HepG2 (cell line): ENCODE results near the gene TMEM218. TPM values are rescaled to one million over a fixed set of nuclear protein-coding genes. Genes with fewer than 3 reads are reported as not detected.
A peak's percentile ranks its signal among the peaks of the same experiment; 100 is the strongest.

ENCODE experiments used
- BORCS8-MEF2B ChIP-seq: sonication (generic); formaldehyde crosslinking; IDR thresholded peaks from 2 replicates; pipeline ENCODE4 v1.8.0; 2022; ENCODE audit warnings: mild to moderate bottlenecking, missing genetic modification reagents
- GATAD1 ChIP-seq: IDR thresholded peaks from 2 replicates; pipeline ENCODE4 v1.6.1; 2016; ENCODE audit warnings: missing genetic modification reagents, missing compliant biosample characterization
- KDM5B ChIP-seq: sonication (generic); formaldehyde crosslinking; IDR thresholded peaks from 2 replicates; pipeline ENCODE4 v1.4.0; 2020; ENCODE audit warnings: missing genetic modification reagents, mild to moderate bottlenecking, borderline replicate concordance
- LCORL ChIP-seq, 2 experiments: fragments of 450-650 bp in 1 of 2; sonication (generic) in 1 of 2; formaldehyde crosslinking in 1 of 2; IDR thresholded peaks; 2 replicates each; pipeline versions ENCODE4 v1.5.0 to v1.6.1; 2017 to 2020; ENCODE audit warnings: antibody characterized with exemption in 1 of 2, missing genetic modification reagents in 1 of 2
- MXD4 ChIP-seq: IDR thresholded peaks from 2 replicates; pipeline ENCODE4 v1.6.1; 2016; ENCODE audit warnings: mild to moderate bottlenecking, missing biosample characterization, missing genetic modification reagents
- NR3C1 ChIP-seq: sonication (generic); formaldehyde crosslinking; IDR thresholded peaks from 2 replicates; pipeline ENCODE4 v1.4.0; 2020; ENCODE audit warnings: missing genetic modification reagents
- SRY ChIP-seq: sonication (generic); formaldehyde crosslinking; IDR thresholded peaks from 2 replicates; pipeline ENCODE4 v1.8.0; 2022; ENCODE audit warnings: mild to moderate bottlenecking, missing genetic modification reagents
- TARDBP ChIP-seq: sonication (generic); formaldehyde crosslinking; IDR thresholded peaks from 2 replicates; pipeline ENCODE4 v1.8.0; 2022; ENCODE audit warnings: mild to moderate bottlenecking, missing genetic modification reagents
- ZC3H13 ChIP-seq: sonication (generic); formaldehyde crosslinking; IDR thresholded peaks from 2 replicates; pipeline ENCODE4 v1.8.1; 2023; ENCODE audit warnings: mild to moderate bottlenecking, missing genetic modification reagents, moderate library complexity
- ZNF235 ChIP-seq: sonication (generic); formaldehyde crosslinking; IDR thresholded peaks from 2 replicates; pipeline ENCODE4 v1.8.1; 2023; ENCODE audit warnings: mild to moderate bottlenecking, missing genetic modification reagents, borderline replicate concordance
- ZNF263 ChIP-seq: sonication (generic); formaldehyde crosslinking; IDR thresholded peaks from 2 replicates; pipeline ENCODE4 v1.4.0; 2020; ENCODE audit warnings: missing genetic modification reagents
- ZNF350 ChIP-seq: sonication (generic); formaldehyde crosslinking; IDR thresholded peaks from 2 replicates; pipeline ENCODE4 v1.4.0; 2020; ENCODE audit warnings: mild to moderate bottlenecking, low read depth, missing genetic modification reagents, borderline replicate concordance
- ZNF547 ChIP-seq: sonication (generic); formaldehyde crosslinking; IDR thresholded peaks from 2 replicates; pipeline ENCODE4 v1.5.1; 2020; ENCODE audit warnings: mild to moderate bottlenecking, missing genetic modification reagents
- ZNF563 ChIP-seq: sonication (generic); formaldehyde crosslinking; IDR thresholded peaks from 2 replicates; pipeline ENCODE4 v1.8.0; 2022; ENCODE audit warnings: mild to moderate bottlenecking, moderate library complexity, missing genetic modification reagents
- polyA plus RNA-seq, 8 experiments: library from polyadenylated mRNA; depleted of rRNA in 3 of 8; stranded (reverse) in 7 of 8; unstranded in 1 of 8; fragments of >200 nt; fragmentation: Illumina TruSeq in 4 of 8; extraction: Trizol in 4 of 8; gene quantifications; 2 replicates each; pipeline versions ENCODE4 v1.2.1 to v1.2.3, GENCODE V29; 2011 to 2016; ENCODE audit warnings: low read depth in 4 of 8, missing spikeins in 1 of 8, mixed read lengths in 1 of 8; ENCODE audit not compliant: insufficient read depth in 1 of 8
- total RNA-seq, 5 experiments: library from RNA; depleted of rRNA; stranded (reverse); fragments of >200 nt; fragmentation: Illumina TruSeq; extraction: Trizol; gene quantifications; 2 replicates each; pipeline ENCODE4 v1.2.3, GENCODE V29; 2016; ENCODE audit warnings: low read depth in 1 of 5
- TF ChIP-seq, protein P1 (sequence below): IDR thresholded peaks from 2 replicates; pipeline ENCODE4 v1.6.1; 2016; ENCODE audit warnings: missing compliant biosample characterization, missing genetic modification reagents, borderline replicate concordance
- TF ChIP-seq, protein P2 (sequence below): sonication (generic); formaldehyde crosslinking; IDR thresholded peaks from 2 replicates; pipeline ENCODE4 v1.4.0; 2020; ENCODE audit warnings: mild to moderate bottlenecking, missing genetic modification reagents
- TF ChIP-seq, protein P3 (sequence below), 2 experiments: fragments of 450-650 bp in 1 of 2; sonication (generic) in 1 of 2; formaldehyde crosslinking in 1 of 2; IDR thresholded peaks; 2 replicates each; pipeline versions ENCODE4 v1.6.1 to v1.8.0; 2016 to 2022; ENCODE audit warnings: antibody characterized with exemption in 1 of 2, mild to moderate bottlenecking in 1 of 2, missing genetic modification reagents in 1 of 2

The TMEM218 gene
- total and polyA plus RNA-seq, 2 of the 13 experiments (the other 11 are each of a cell fraction or from before 2014, with no cell fraction given) = 11.8 to 14.0 TPM

DNA sequence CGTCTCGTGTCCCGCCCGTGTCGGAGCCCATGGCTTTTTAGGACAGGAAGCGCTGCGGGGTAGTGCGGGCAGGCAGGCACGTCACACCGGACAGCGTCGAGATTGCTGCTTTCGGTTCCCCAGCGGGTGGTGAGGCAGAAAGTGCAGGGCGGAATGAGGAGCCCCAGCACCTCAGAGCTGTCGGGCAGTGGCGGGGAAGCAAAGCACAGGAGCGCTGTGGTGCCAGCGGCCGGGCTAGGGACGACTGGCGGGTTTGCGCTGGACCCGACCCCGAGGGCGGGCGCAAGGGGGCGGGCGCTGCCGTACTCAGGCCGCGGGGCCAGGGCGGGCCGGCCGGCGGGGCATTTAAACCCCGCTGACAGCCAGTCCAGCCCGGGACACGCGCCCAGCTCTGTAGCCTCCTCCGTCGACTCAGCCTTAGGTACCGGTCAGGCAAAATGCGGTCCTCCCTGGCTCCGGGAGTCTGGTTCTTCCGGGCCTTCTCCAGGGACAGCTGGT lies 48.4 kb downstream of the TMEM218 start, which contains the start of gene SLC37A2 (continued):
- TF ChIP-seq ZNF547 (CRISPR knock-in tag) (peak; percentile 63; the same call in 1 of the 2 replicates), SRY (CRISPR knock-in tag) (0 out of 2 replicates have a peak, but pooled peaks have one; percentile 54), ZNF235 (0 out of 2 replicates have a peak, but pooled peaks have one; percentile 42), ZNF563 (CRISPR knock-in tag) (peak; percentile 27; the same call in 1 of the 2 replicates), BORCS8-MEF2B (CRISPR knock-in tag) (peak; percentile 16; the same call in 1 of the 2 replicates), GATAD1 (0 out of 2 replicates have a peak, but pooled peaks have one; percentile 12), ZC3H13 (CRISPR knock-in tag) (peak; percentile 18; the same call in 1 of the 2 replicates), ZNF350 (no peak), NR3C1 (CRISPR knock-in tag) (no peak), LCORL (IDR thresholded peaks at IDR 0.05) (no peak), LCORL (CRISPR knock-in tag; IDR thresholded peaks at IDR 0.05) (peak; percentile 62), TARDBP (CRISPR knock-in tag) (no peak), ZNF263 (CRISPR knock-in tag) (0 out of 2 replicates have a peak, but pooled peaks have one; percentile 12), MXD4 (peak; percentile 89), KDM5B (CRISPR knock-in tag) (peak; percentile 70; the same call in 1 of the 2 replicates)
- TF ChIP-seq, protein P1, sequence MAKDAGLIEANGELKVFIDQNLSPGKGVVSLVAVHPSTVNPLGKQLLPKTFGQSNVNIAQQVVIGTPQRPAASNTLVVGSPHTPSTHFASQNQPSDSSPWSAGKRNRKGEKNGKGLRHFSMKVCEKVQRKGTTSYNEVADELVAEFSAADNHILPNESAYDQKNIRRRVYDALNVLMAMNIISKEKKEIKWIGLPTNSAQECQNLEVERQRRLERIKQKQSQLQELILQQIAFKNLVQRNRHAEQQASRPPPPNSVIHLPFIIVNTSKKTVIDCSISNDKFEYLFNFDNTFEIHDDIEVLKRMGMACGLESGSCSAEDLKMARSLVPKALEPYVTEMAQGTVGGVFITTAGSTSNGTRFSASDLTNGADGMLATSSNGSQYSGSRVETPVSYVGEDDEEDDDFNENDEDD (CRISPR knock-in tag) = peak; percentile 81; the same call in 1 of the 2 replicates
- TF ChIP-seq, protein P2, sequence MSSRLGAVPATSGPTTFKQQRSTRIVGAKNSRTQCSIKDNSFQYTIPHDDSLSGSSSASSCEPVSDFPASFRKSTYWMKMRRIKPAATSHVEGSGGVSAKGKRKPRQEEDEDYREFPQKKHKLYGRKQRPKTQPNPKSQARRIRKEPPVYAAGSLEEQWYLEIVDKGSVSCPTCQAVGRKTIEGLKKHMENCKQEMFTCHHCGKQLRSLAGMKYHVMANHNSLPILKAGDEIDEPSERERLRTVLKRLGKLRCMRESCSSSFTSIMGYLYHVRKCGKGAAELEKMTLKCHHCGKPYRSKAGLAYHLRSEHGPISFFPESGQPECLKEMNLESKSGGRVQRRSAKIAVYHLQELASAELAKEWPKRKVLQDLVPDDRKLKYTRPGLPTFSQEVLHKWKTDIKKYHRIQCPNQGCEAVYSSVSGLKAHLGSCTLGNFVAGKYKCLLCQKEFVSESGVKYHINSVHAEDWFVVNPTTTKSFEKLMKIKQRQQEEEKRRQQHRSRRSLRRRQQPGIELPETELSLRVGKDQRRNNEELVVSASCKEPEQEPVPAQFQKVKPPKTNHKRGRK (CRISPR knock-in tag) = no peak
- TF ChIP-seq, protein P3, sequence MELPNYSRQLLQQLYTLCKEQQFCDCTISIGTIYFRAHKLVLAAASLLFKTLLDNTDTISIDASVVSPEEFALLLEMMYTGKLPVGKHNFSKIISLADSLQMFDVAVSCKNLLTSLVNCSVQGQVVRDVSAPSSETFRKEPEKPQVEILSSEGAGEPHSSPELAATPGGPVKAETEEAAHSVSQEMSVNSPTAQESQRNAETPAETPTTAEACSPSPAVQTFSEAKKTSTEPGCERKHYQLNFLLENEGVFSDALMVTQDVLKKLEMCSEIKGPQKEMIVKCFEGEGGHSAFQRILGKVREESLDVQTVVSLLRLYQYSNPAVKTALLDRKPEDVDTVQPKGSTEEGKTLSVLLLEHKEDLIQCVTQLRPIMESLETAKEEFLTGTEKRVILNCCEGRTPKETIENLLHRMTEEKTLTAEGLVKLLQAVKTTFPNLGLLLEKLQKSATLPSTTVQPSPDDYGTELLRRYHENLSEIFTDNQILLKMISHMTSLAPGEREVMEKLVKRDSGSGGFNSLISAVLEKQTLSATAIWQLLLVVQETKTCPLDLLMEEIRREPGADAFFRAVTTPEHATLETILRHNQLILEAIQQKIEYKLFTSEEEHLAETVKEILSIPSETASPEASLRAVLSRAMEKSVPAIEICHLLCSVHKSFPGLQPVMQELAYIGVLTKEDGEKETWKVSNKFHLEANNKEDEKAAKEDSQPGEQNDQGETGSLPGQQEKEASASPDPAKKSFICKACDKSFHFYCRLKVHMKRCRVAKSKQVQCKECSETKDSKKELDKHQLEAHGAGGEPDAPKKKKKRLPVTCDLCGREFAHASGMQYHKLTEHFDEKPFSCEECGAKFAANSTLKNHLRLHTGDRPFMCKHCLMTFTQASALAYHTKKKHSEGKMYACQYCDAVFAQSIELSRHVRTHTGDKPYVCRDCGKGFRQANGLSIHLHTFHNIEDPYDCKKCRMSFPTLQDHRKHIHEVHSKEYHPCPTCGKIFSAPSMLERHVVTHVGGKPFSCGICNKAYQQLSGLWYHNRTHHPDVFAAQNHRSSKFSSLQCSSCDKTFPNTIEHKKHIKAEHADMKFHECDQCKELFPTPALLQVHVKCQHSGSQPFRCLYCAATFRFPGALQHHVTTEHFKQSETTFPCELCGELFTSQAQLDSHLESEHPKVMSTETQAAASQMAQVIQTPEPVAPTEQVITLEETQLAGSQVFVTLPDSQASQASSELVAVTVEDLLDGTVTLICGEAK (IDR thresholded peaks at IDR 0.05) = no peak
- TF ChIP-seq, protein P3 (CRISPR knock-in tag; IDR thresholded peaks at IDR 0.05) = peak; percentile 55; the same call in 1 of the 2 replicates
